Measurements from ENCODE around the gene KRTAP2-2. TPM values are rescaled to one million over a fixed set of nuclear protein-coding genes. Genes with fewer than 3 reads are reported as not detected.
"Not testable (repeated sequence)": the region's sequence is repeated elsewhere in the genome, so short reads cannot be mapped to it uniquely, and the experiment has no call there.

KRTAP2-2 gene
- total and polyA plus RNA-seq, 2 of the 4 experiments (the other 2 are of a cell fraction) = 0.17 TPM; not detected in 1

GRCh38 chr17:41034346-41034935 lies 20.6 kb downstream of the KRTAP2-2 start, which contains the start of gene KRTAP1-3:
KRTAP1-3 (minus strand) TSS chr17:41034874; CDS start chr17:41034821, 53 bp downstream.
- H2AFZ ChIP-seq (replicated peaks; ENCODE audit: low read length, poor library complexity); H4K91ac ChIP-seq (ENCODE audit: insufficient read depth, low read depth, low read length); H3K9ac ChIP-seq (ENCODE audit: low read depth, low read length); intact Hi-C loops (cut with micrococcal nuclease); H3K4me3 ChIP-seq (ENCODE audit: insufficient read depth, low read depth, low read length); H3K4ac ChIP-seq (ENCODE audit: low read depth, low read length); H3K27ac ChIP-seq (ENCODE audit: insufficient read depth, low read length); H4K5ac ChIP-seq (ENCODE audit: low read depth, low read length); H3K27me3 ChIP-seq (ENCODE audit: control insufficient read depth, insufficient read depth, low read length); H3K14ac ChIP-seq (replicated peaks; ENCODE audit: low read depth, low read length); ATAC-seq (ENCODE audit: low read depth); H3K9me3 ChIP-seq (ENCODE audit: control insufficient read depth, insufficient read depth, low read length); BruUV-seq (replicated peaks); H3K79me1 ChIP-seq (ENCODE audit: low read depth in 1 of 2, low read length in 2 of 2); H4K8ac ChIP-seq (ENCODE audit: low read depth in 2 of 2, low read length in 2 of 2); CTCF ChIA-PET; H3K9me1 ChIP-seq (ENCODE audit: insufficient read depth, low read length); H3K4me1 ChIP-seq (ENCODE audit: control insufficient read depth, insufficient read depth, low read length); H4K20me1 ChIP-seq (ENCODE audit: insufficient read depth, low read length); dilution Hi-C loops (cut with HindIII; ENCODE audit: low sequenced_read_pairs, unreplicated experiment); in situ Hi-C loops (cut with MboI; ENCODE audit: low sequenced_read_pairs); DNase-seq; H2BK120ac ChIP-seq (ENCODE audit: low read depth, low read length); H2BK5ac ChIP-seq (ENCODE audit: low read depth, low read length, poor library complexity, severe bottlenecking); H2AK9ac ChIP-seq (replicated peaks; ENCODE audit: low read depth, low read length, poor library complexity); H2AK5ac ChIP-seq (ENCODE audit: low read depth, low read length); H3K23ac ChIP-seq (ENCODE audit: low read depth, low read length); H3K36me3 ChIP-seq (ENCODE audit: control insufficient read depth, insufficient read depth, low read length); H3K18ac ChIP-seq (ENCODE audit: low read depth, low read length); H2BK20ac ChIP-seq (ENCODE audit: low read depth, low read length); H3K56ac ChIP-seq (ENCODE audit: extremely low read depth, insufficient read depth, low read length); H3K4me2 ChIP-seq (ENCODE audit: low read depth, low read length); POLR2A ChIA-PET (ENCODE audit: unreplicated experiment): not testable (repeated sequence)
- 71% methylated on average over 1 of the region's 10 CpGs; no CpG with 5 or more reads in 1 of the 2 experiments for WGBS, 2 experiments (ENCODE audit: extremely low coverage in 2 of 2, insufficient read length in 1 of 2)
- 0 out of 3 replicates have a peak within 1 kb of the TSS, but pooled peaks have one; percentile 20 for H2BK15ac ChIP-seq (ENCODE audit: low read depth, low read length)

Measured in IMR-90 (cell line).